SK-N-MC (cell line): ENCODE measurements around the gene DEGS2.

Experiments used
- EZH2 ChIP-seq: fragments of 200-600 bp; sonication (generic); IDR thresholded peaks from one replicate; pipeline ENCODE4 v1.6.1; 2017; ENCODE audit warnings: antibody characterized with exemption
- POLR2AphosphoS5 ChIP-seq: IDR thresholded peaks from 2 replicates; pipeline ENCODE4 v1.6.1; 2012; ENCODE audit warnings: mild to moderate bottlenecking, low read depth, low read length, borderline replicate concordance

DNA sequence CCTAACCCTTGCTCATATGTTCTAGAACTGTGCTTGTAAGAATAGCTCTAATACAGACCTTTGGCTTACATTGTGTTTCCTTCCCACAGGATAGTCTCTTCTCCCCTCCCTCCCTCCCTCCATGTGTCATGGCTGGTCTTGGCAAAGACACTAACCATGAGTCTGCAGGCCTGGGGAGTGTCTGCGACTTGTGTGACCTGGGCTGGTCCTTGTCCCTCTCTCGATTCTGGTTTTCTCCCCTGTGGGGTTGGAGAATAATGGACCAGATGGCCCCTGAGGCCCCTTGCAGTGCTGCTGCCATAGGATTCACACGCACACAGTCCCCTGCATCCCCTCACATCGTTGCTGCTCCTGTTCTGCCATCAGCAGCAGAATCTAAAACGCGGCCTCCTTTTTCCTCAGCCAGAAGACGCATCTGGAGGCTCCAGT is 30.3 kb downstream of the DEGS2 start:
- no peak for TF ChIP-seq EZH2
- no peak for TF ChIP-seq POLR2AphosphoS5
